Left kidney (tissue), 8 donors: ENCODE measurements around the gene DCST2. TPM values are rescaled to one million over a fixed set of nuclear protein-coding genes. Genes with fewer than 3 reads are reported as not detected.

ENCODE experiments used
- DNase-seq: peaks from one replicate; pipeline ENCODE4 v3.0.0-alpha.2; 2013
- long read RNA-seq, 8 donors: transcript quantifications; one replicate each; lab custom pipeline, GENCODE V29; 2026
- polyA plus RNA-seq: library from polyadenylated mRNA; unstranded; fragments of 120-200 nt; gene quantifications from one replicate; pipeline ENCODE4 v1.2.1, GENCODE V29; 2013; ENCODE audit not compliant: insufficient read length

The DCST2 gene
- 2.5 TPM for polyA plus RNA-seq
- long read RNA-seq, donor 1, result 0 reads
- long read RNA-seq, donor 2, partial matches to known transcripts, result 0 of 20 reads
- long read RNA-seq, donor 2, other reads (novel, unspliced or antisense), result 20 of 20 reads
- long read RNA-seq, donor 3, result 0 reads
- long read RNA-seq, donor 4, result 0 reads
- long read RNA-seq, donor 5, result 0 reads
- long read RNA-seq, donor 6, result 0 reads
- long read RNA-seq, donor 7, result 0 reads
- long read RNA-seq, donor 8, result 0 reads

DNA sequence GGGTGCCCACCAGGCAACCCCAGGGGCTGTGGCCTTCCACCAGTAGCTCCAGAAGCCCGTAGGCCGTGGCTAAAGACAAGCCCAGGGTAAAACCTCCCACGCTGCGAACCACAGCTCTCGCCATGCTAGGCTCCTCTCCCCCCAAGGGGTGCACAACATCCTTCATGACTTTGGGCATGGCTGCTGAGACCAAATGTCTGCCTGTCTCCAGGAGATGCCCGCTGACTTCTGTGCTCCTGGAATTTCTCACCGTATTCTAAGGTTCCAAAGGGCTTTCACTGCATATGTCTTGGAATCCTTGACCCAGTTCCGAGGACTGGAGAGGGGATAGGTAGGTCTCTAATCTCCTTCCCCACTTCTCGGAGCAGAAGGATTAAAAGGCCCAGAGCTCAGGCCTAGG is at the start of gene DCST2, which contains the start of gene DCST1:
Gene DCST2, minus strand, starts transcription at position 258 of the 400 bp plus-strand sequence. Its CDS starts 80 bp downstream, at position 178.
Gene DCST1, plus strand, starts transcription at position 301 of the 400 bp plus-strand sequence. CDS start 213 bp downstream, outside the sequence.
- DNase-seq, result no peak

DNA sequence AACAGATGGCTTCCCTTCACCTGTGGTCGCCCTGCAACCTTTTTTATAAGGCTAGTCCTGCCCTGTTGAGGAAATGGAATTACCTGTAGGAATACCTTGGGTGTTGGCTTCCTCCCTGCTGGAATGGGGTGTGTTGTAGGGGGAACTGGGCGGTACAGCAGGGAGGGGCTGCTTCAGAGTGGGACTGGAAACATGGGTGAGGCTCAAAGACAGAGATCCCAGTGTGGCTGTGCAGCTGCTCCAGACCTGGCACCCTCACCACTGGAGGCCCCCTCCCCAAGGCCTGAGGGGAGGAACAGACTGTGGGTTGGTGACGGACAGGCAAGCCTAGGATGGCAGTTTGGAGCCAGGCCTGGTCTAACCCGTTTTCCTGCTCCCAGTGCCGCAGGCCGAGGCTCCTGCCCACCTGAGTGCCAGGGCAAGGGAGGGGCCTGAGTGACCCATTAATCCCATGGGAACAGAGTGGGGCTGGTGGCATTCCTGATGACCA is 49.5 kb upstream of the DCST2 start:
- no peak for DNase-seq

DNA sequence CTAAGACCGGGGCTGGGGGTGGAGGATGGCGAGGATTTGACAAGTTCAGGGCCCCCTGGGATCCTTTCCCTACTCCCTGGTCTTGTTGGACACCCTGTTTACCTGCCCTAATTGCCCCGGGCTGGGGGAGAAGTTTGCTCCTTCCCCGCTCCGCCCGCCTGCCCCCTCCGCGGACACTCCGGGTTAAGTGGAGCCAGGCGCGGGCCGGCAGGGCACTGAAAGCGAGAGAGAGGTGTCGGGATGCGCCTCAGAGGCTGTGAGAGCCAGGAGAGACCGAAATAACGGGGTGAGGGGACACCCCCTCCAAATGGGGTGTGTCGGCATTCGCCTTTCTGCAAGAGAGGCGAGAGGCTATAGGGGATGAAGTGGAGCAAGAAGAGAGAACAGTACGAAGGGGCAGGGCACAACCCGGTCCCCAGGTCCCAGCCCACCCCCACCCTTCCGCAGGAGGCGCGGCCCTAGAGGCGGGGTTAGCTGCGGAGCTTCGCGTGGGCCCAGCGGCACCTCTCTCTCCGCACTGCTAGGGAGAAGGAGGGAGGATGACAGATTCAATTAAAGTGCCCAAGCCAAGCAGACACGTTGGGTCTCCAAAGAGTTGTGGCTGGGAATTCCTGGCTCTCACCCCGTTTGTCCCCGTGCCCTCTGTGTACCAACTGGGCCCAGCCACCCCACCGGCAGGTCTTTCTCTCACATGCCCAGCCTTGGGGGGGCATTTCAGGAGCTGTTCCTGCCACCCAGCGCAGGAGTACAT is 48.9 kb upstream of the DCST2 start:
- DNase-seq, result no peak

DNA sequence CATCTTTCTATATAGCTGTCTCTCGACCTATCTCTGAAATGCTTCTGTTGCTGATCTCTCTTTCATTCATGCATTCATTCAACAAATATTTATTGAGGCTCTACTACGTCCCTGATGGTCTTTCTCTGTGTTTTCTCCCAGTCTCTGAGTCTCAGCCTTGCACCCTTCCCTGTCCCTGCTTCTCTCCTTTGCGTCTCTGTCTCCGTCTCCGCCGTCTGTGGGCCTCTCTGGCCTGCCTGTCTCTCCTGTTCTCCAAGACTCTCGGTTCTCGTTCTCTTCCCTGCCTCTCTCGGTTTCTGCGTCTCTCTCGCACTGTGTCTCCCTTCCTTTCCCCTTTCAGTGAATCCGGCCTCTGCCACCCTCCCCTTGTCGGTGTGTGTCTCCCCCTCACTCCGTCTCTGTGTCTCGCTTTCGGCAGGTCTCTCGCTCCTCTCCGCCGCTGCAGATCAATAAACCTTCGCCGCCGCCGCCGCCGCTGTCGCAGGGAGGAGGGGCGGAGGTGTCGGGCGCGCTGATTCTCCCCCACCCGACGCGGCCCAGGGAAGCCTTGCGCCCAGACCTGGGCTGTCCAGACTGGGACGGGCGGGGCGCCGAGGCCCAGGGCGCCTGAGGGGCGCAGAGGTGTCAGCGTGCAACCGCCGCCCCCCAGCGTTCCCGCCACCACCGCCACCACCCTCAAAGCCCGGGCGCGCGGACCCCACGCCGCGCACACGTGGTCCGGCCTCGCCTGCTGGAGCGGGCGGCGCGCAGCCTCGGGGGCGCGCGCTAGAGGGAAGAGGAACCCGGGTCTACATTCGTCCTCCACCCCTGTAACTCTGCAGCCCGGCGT is 48.1 kb upstream of the DCST2 start:
- DNase-seq, result no peak

DNA sequence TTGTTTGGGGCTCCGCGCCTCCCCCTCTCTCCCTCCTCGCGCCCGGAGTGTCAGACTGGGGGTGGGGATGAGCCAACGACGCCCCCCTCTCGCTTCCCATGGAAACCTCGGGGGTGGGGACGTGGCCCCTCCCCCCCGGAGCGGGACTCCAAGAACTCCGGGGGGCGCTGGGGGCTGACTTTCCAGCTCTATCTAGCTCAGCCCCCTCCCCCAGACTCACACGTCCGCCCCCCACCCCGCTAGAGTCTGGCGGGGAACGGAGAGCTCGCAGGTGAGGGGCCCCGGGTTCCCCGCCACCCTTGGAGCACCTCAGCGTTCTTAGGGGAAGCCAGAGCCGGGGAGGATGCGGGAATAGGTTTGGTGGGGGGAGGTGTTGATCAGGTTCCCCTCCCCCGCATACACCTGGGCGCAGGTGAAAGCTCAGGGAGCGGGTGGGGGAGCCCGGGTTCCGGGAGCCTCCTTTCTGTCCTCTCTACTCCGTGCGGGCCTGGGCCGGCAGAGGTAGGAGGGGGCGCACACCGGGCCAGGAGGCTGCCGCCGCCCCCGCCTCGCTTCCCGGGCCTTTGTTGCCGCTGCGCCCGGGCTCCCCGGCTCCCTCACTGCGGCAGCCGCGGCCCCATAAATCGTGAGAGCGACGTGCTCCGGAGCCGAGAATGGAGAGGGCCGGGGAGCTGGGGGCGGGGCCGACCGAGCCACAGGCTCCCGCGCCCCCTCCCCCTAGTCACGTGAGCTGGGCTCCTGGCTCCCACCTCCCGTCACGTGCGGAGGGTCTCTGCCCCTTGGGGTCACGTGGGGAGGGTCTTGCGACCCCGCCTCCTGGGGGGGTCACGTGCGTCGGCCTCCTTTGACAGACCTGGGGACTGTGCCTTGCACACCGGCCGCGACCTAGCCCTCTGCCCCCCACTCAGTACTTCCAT is 47.0 kb upstream of the DCST2 start:
- peak; percentile 85 for DNase-seq

DNA sequence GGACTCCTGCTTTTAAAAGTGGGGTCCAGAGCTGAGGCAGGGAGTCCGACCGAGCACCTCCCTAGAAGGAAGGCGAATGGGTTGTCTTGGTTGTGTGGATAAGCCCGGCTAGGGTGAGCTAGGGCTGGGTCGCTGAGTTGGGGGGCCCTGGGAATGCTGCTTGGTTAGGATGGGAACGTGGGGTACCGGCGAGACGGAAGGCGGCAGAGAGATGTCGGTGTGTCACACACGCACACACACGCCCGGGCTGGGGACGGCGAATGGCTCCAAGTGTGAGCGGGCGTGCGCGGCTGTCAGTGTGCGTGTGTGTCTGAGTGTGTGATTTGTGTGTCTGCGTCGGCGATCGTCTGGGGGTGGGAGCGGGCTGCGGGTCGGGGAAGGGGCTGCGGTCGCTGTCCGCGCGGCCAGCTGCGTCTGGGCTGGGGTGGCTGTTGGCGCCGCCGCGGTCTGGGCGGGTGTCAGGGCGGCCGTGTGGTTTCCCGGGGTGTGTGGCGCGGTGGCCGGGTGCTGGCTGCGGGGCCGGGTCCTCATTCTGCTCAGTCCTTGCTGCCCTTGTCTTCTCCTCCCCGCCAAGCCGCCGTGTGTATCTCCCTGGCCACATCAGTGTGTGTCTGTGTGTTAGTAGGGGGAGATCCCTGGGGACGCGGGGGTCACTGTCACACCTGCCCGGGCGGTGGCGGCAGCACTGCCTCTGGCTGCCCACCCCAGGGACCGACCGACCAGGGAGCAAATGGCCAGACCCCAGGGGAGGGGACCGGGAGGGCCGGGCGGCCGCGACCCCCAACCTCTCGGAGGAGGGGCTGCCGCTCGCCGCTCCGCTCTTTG is 46.1 kb upstream of the DCST2 start:
- no peak for DNase-seq

DNA sequence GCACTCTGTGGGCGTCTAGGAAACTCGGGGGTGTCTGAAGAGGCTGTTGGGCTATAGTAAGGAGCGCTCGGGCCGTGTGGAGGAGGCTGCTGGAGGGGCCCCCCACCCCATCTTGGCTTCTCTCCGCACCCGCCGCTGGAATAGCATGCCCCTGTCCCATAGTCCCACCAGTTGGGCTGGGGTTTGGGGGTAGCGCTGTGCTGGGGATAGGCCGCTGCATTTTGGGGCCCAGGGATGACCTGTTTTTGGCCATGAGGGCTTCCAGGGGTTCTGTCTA is 45.6 kb upstream of the DCST2 start:
- no peak for DNase-seq

DNA sequence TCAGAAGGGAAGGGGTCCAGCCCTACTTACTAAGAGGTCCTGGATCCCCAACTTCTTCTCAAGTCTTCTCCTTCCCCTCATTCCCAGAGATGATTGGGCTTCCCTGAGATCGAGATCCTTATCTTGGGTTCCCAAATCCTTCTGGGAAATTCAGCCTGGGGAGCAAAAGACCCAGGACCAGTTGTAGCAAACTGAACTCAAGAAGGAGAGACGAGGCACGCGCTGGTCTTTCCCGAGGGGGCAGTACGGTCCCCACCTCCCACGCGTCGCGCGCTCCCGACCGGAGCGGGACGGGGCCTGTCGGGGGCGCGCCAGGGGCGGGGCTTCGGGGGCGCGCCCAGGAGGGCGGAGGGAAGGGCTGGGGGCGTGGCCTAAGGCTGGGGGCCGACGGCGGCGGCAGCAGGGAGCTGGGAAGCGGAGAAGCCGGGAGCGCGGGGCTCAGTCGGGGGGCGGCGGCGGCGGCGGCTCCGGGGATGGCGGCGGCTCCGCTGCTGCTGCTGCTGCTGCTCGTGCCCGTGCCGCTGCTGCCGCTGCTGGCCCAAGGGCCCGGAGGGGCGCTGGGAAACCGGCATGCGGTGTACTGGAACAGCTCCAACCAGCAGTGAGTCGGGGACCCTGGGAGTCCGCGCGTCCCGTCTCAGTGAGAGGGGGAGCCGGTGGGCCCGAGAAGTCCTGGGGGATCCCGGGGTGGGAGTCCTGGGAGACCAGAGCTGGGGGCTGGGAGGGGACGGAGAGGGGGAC is 45.1 kb upstream of the DCST2 start, which contains the start of gene EFNA3:
Gene EFNA3, plus strand, starts transcription at position 369 of the 741 bp plus-strand sequence. Its CDS starts 105 bp downstream, at position 474.
- peak; percentile 81 for DNase-seq

DNA sequence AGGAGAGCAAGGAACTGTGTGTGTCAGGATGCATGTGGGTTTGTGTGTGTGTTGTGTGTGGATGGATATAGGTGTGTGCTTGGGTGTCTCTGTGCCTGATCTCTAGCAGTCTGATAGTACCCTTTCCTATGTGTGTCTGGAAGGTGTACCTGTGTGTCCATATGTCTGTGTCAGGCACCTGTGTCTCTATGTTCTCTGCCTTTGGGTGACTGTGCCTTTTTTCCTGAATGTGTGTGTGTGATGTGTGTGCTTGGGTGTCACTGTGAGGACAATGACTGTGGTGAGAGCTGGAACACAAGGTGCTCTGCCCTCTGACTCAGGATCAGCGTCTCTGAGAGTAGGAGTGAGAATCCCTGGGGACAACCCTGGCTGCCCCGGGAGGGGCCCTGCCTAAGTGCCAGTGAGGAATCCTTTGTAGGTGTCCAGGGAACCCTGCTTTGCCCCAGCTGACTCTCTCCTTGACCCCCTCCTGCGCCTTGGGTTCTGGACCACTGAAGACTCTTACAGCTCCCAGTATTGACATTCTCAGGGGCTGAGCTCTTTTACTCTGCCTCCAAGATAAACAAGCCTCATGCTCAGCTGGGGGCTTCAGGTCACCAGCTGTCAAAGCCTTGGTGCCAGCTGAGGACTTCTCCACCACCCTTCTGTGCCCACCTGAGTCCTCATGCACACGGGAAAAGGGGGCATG is 44.3 kb upstream of the DCST2 start:
- no peak for DNase-seq

DNA sequence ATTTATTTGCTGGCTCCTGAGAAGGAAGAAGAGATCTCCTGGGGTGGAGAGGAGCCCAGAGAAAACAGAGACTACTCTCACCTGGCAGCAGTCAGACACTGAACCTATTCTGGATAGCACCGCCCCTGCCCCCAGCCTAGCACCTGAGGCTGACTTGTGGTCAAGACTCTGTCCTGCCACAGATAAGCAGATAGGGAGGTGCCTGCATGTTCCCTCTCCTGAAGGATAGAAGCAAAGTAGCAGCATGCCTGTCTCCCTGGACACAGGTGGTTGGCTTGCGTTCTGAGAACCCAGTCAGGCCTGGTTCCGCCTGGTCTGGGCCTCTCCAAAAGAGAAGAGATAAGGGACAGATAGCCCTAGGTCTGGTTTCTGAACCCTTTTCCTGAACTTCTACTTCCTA is 43.8 kb upstream of the DCST2 start:
- no peak for DNase-seq

DNA sequence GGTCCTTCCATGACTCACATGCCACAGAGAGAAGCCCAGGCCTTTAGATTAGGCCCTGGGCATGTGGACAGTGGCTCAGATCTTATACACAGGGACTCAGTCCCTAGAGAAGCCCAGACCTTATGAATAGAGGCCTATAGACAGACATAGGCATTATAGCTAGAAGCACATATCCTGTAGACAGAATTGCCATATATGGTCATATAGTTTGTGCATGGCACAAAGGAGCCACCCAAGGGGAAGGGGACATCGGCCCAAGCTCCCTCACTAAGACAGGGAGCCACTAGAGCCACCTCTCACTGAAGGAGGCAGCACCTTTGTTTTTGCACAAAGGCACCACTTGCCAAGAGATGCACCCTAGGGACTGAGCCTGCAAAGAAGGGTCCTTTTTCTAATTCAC is 42.8 kb upstream of the DCST2 start:
- DNase-seq, result no peak

DNA sequence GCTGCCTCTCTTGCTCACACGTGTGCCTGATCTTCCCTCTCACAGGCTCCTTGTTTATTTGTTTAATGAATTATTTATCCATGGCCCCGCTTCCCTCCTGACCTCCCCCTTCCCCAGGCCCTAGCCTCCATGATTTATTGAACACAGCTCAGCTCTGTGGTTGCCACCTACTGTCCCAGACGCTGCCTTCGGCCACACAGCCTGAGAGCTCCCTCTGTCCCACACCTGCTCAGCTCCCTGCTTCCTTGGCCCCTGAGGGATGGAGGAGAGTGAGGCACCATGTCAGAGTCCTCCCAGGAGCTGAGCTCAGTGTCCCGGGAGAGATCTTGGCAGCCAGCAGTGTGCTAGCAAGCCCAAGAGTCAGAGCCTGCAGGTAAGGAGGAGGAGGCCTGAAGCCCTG is 42.0 kb upstream of the DCST2 start:
- DNase-seq, result no peak

DNA sequence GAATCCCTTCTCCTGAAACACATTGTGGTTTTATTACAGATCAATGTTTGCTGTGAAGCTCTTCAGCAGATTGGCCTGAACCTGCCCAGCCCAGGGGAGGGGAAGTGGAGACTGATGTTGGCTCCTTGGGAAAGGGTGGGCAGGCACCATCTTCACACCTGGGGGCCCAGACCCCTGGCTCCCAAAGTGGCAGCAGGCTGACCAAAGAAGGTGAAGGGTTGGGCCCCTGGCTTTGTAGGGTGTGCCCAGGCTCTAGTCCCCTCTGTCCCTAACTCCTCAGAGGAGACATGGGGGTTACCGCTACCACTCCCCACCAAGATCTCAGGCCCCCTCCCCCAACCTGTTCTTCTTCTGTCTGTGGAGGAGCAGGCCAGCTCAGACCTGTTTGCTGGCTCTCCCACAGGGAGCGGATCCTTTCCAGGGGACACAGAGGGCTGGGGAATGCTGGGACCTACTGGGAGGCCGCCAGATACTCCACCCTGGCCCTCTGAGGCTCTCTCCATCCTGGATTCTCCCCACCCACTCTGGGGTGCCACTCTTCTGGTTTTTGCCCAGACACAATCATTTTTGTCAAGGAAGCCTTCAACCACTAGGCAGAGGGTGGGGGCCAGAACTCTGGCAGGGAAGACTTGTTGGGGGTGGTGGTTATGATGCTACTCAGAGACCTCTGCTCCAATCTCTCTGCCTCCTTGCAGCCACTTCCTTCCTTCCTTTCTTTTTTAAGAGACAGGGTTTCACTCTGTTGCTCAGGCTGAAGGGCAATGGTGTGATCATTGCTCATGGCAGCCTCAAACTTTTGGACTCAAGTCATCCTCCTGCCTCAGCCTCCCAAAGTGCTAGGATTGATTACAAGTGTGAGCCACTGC is 40.0 kb upstream of the DCST2 start:
- DNase-seq, result no peak

DNA sequence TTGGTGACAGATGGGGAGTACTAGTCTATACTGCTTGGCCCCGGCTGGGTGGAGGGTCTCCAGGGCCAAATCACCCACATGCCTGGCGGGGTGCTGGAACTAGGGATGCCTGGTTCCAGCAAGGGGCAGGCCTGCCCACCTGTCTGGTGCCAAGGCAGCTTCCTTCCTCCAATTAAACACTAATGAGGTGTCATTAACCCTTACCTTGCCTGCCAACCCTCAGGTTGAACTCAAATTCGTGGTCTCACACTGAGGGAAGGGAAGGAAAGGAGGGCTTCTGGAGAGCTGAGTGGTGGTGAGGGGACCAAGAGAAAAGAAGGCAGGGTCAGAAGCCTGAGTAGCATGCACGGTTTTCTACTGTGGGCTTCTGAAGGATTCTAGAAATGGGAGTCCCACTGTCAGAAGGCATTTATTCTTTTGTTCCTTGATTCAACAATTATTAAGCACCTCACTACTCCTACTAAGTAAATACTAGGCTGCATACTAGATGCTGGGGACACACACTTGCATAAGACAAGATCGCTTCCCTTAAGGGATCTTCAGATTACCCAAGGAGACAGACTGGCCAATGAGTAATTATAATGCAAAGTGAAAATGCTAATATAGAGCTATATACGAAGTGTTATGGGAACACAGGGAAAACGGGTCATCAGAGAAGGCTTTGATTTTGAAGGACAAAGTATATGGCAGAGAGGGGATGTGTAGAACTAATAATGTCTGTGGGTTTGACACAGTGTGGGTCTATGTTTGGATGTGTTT is 39.1 kb upstream of the DCST2 start:
- no peak for DNase-seq

DNA sequence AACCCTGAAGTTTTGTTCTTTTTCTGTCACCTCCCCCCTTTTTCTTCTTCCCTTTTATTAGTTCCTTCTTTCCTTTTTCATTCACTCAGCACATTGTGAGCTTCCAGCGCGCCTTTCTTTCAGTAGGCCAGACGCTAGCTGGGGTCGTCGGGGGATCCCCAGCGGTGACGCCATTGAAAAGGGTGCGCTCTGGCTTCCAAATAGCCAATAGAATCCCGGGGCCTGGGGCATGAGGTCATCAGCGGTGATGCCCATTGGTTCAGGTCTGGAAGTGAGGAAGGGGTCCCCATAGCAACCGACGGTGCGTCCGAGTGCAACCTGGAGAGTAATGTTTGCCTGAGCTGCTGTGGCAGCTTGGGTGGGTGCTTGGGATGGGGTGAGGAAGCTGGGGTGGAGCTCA is 38.1 kb upstream of the DCST2 start:
- no peak for DNase-seq

DNA sequence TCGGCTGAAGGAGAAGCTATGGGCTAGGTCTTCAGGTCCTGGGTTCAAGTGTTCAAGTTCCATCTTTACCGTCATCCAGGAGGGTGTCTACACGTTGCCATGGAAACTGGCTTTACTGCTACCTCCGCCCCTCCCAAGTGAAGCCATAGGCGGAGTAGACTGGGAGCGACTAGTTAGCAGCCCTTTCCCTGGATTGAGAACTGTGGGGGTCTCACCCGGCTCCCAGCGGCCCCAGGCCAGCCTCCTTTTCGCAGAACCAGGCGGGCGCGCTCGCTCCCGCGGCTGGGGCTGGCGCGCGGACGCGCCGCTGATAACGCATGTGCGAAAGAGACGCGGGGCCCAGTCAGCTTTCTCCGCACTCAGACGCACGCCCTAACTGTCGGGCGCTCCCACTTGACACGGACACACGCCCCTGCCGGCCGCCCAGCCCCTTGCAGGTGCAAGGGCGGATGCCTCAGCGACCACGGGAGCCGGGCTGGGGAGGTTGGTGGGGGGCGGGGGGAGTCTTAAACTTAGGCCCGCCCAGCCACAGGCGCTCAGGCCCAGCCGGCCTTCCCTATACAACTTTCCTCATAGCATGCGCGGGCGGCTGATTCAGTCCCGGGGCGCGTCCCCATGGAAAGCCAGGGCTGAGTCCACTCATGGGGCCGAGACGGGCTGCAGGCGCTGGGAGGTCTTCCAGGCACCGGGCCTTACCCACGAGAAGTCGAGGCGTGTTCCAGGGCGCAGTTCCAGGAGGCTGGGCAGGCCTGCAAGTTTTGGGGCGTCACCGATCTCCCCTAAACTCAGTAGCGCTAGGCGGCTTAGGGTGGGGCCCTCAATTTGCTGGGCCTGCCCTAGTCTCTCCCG is 37.4 kb upstream of the DCST2 start:
- DNase-seq, result no peak
